CD4-positive, alpha-beta T cell treated with Interleukin-17A for 1 hour (primary cell): ENCODE results near the gene RAB11FIP5.
"Not testable (repeated sequence)": the region's sequence is repeated elsewhere in the genome, so short reads cannot be mapped to it uniquely, and the experiment has no call there.

Source experiments
- DNase-seq: peaks from one replicate; pipeline ENCODE4 v3.0.0-alpha.2; 2020

RAB11FIP5 gene

DNA sequence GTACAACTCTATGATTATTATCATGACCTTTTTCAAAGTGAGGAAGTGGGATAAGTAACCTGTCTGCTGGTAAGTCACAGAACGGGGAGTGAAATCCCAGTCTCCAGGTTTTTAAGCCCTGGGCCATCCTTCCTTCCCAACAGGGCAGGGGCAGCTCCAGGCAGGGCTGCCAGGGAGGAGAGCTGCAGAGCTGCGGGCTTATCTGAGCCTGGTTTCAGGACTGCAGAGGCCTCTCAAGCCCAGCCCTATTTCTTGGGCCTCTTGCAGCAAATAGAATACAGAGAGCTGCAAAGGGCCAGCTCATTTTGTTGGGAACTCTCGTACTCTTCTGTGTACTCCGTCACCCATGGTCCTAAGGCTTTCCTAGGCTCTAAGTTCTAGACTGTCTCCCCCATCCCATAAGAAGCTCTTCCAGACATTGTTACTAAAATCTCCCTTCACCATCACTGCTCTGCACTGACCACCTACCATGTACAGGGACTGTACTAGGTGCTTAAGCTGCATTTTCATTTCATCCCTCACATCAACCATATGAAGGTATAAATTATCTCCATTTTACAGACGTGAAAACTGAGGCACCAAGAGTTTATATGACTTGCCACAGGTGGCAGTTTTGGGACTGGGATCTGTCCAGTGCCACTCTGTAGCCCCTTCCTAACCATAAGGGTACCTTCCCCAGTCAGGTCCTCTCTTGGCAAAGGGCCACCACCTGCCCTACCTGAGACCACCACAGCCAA is 3.1 kb downstream of the RAB11FIP5 start:
- no peak for DNase-seq

DNA sequence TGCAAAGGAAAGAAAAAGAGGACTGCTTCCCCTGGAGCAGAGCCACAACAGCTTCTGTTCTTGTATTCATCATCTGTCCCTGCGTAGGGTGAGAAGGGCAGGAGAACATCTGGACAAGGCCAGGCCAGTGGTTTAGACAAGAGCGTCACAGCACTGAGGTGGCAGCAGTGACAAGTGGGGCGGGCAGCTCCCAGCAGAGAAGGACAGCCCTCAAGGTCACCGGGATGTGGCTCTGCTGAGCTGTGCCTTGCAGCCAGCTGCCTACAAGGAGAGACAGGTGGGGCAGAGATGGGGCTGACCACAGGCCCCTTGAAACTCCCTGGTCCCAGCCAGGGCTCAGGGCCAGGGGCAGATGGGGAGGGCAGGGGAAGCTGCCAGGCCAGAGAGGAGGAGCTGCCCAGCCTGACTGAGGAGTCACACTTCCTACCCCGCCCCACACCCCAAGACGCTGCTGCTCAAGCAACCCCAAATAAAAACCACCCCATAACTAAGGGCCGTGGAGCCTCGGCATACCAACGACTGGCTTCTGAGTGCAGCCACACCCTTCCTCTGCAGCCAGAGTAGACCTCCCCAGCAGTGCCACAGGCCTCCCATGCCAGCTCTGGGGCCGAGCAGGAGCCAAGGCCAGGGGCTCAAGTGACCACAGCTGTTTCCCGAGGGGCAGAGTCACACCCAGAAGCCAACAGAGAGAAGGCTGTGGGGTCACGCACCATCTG is 5.4 kb downstream of the RAB11FIP5 start:
- peak; percentile 38 for DNase-seq

DNA sequence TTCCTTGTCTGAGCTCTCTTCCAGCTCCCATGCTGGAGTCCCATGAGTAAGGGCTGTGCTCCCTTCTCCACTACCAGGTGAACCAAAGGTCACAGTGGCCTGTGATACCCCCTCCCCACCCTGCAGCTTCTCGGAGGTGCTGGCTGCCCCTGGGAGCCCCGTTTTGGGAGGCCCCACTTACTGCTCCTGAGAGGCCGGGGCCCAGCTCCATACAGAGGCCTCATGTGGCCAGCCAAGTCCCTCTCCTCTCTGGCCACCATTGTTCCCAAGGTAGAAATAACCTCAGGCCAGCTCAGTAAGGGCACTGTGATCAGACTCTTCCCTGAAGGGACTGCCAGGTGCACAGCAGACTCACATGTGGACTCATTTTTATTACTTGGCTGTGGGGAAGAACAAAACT is 6.0 kb downstream of the RAB11FIP5 start:
- no peak for DNase-seq

DNA sequence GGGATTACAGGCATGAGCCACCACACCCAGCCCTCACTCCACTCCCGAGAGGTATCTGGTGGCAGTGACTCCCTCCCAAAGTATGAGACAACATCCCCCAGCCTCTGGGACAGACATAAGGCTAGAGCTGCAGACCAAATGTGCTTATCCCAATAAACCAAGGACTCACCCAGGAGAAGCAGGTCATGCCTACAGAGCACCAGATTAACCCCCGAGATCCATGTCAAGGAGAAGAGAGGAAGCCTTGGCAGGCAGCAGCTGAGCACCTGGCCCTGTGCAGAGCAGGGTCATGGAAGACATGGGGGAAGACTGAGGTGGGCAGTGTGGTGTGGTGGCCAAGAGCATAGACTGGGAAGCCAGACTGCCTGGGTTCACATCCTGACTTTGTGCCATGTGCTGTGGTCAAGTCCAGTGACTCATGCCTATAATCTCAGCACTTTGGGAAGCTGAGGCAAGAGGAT is 7.2 kb downstream of the RAB11FIP5 start:
- no peak for DNase-seq

DNA sequence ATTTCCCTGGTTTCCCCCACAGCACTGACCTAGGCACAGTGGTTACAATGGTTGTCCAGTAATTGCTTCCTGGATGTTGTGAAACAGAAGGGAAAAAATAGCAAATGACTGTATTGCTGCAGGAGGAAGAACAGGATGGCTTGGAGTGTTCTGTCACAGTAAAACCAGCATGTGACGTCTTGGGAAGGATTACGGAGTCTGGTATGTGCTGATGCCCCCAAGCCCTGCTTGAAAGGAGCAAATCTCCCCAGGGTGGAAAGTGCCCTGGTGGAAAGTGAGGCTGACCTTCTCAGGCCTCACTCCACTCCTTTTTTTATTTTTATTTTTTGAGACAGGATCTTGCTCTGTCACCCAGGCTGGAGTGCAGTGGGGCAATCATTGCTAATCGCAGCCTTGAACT is 7.8 kb downstream of the RAB11FIP5 start:
- no peak for DNase-seq

DNA sequence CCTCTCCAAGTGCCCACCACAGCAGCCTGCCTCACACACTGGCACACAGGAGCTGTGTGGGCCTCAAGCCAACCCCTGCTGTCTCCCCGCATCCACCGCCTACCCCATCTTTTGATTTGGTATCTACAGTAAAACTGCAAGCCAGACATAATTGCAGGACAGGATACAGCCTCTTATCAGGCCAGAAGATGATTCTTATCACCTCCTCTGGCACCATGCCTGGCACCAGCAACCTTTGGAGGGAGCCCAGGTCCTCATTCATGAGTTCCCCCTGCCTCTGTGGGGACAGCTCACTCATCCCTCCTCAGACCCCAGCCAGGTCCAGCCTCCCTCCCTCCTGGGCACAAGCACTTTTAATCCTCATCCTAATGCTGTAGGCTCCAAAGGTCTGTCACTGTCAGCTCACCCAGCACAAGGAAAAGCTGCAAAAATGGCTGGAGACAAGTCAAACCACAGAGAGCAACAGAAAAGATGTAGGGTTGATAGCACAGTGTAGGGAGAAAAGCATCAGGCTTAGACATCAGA is 9.7 kb downstream of the RAB11FIP5 start:
- no peak for DNase-seq

DNA sequence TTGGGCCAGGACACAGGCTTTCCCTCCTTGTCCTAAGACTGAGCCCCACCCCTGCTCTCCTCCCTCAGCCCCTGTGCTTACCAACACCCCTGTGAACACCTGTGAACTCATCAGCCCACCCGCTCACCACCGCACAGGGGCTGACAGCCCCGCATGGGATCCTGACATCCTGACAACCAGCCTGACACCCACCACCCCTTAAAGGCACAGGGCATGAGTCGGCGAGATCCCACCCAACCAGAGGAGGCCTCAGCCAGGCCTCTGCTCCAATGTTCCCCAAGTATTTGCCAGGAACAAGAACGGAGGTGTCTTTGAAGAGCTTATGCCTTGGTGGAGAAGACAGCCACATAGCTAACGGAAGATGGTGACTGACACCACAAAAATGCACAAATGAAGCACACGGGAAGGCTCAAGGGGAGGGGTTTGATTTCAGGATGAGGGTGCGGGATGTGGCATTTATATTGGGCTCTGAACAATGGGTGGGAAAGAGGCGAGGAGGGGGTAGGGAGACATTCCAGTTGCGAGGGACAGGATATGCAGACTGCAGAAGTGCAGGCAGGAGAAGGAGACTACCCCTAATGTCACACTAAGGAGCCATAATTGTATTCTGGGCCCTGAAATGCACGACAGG is 11.0 kb downstream of the RAB11FIP5 start:
- no peak for DNase-seq

DNA sequence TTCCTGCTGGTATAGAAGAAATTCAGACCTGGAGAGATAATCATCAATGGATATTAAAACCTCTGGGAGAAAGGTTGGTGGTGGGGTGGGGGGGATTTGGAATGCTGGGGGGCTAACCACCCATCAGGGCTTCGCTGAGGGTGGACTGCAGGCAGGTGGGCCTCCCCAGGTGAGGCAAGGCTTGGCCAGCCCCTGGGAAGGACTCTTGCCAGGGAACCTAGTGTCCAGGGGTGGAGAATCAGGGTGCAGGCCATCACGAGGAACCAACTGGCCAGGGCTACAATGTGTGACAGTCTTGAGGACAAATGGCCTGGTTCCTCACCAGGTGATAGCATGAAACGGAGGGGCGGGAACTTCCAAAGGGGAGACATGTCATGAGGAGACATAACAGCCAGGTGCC is 11.8 kb downstream of the RAB11FIP5 start:
- no peak for DNase-seq

DNA sequence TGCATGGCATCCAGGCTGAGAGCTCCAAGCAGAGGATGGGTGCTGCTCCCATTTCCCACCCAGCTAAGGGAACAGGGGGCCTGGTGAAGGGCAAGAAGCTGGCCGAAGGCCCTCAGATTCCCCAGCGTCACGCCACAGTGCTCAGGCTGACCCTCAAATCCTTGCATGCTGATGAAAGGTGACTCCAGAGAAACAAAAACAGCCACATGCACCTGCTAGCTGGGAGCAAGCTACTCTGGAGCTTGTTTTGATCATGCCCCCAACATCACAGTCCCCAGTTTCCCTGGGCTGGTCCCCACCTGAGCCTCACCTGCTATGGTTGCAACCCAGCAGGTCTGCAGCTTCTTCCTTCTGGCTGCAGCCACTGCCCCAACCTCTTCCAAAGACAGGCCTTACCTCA is 13.3 kb downstream of the RAB11FIP5 start:
- DNase-seq = no peak

DNA sequence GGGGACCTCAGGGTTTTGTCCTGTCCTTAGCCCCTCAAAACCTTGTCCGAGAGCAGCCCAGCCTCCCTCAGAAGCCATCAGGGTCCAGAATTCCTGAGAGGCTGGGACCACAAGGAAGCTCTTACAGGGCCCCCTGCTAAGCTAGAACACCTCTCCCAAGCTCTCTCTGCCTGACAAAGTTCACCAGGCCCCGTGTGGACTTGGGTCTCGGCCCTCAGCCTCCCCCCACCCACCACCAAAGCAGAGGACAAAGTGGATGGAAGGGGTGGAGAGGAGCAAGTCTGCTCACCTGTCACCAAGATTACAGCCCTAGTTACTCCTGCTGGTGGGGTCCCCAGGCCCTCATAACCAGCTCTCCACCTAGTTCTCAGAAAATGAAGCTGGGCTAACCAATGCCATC is 16.8 kb downstream of the RAB11FIP5 start:
- no peak for DNase-seq

DNA sequence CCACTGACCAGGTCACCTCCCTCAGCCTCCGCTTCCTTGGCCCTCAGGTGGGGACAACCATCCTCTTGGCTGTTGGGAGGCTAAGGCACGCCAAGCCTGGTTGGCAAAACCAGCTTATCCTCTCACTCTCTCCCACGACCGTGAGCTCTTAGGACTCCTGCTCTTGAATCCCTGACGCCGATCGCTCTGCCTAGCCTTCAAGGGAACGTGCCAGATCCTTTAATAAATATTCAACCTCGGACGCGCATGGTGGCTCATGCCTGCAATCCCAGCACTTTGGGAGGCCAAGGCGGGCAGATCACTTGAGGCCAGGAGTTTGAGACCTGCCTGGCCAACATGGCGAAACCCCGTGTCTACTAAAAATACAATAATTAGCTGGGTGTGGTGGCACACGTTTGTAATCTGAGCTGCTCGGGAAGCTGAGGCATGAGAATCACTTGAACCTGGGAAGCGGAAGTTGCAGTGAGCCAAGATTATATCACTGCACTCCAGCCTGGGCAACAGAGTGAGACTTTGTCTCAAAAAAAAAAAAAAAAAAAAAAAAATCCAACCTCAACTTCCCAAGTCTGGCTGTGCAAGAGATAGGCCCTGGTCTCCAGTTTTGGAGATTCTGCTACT is 19.0 kb downstream of the RAB11FIP5 start:
- not testable (repeated sequence) for DNase-seq

DNA sequence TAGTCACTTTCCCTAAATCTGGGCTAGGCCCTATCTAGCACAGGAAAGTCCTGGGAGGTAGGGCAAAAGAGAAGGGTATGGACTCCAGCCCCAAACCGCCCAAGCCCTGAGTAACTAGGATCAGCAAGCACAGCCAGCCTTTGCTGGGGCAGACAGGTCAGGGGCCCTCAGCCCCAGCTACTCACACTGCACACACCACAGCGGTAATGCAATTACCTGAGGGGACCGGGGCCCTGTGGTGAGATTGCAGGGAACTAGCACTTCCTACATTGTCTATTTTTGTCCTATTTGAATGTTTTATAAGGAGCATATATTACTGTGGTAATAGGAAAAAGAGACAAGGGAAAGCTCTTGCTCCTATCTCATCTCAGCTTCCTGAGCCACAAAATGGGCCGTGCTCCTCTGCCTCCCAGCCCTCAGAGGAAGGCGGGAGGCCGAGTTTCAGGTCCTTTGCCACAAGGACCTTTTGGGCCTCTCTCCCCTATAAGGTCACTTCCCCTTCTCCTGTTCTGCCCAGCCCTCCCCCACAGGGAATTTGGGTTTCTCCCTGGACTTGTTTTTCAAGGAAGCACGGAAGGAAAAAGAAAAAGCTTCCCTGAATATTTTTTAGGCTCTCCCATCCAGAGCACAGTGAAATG is 20.5 kb downstream of the RAB11FIP5 start:
- no peak for DNase-seq

DNA sequence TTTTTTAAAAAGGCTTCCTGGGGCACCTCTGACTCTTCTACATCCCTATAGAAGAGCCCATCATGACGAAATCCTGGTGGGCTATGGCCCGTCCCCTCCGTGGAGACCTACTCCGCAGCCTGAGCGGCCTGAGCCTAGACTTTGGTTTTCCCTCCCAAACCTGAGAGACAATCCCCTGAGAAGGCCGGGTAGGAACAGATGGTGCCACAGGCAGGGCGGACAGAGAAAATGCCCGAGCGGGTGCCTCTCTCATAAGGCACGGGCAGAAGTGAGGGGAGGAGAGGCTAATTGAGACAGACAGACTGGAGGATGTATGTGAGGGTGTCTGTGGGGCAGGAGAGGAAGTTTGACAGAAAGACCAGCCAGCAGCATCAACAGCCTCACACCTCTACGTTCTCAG is 21.1 kb downstream of the RAB11FIP5 start:
- no peak for DNase-seq

DNA sequence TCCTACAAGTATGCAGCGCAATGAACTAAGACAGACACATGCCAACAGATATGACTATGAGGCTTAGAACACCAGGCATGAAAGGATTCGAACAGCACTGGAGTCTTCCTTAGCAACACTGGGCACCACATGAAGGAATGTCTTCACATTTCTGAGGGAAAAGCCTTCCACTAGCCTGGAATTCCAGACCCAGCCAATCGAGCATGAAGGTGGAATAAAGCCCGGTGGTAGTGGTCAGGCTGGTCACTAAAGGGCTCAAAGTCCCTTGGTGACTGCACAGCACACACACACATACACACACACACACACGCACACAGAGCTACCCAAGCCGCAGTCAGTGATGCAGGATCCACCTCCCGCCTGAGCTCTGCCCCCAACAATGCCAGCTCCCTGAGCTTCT is 21.6 kb downstream of the RAB11FIP5 start:
- DNase-seq = no peak

DNA sequence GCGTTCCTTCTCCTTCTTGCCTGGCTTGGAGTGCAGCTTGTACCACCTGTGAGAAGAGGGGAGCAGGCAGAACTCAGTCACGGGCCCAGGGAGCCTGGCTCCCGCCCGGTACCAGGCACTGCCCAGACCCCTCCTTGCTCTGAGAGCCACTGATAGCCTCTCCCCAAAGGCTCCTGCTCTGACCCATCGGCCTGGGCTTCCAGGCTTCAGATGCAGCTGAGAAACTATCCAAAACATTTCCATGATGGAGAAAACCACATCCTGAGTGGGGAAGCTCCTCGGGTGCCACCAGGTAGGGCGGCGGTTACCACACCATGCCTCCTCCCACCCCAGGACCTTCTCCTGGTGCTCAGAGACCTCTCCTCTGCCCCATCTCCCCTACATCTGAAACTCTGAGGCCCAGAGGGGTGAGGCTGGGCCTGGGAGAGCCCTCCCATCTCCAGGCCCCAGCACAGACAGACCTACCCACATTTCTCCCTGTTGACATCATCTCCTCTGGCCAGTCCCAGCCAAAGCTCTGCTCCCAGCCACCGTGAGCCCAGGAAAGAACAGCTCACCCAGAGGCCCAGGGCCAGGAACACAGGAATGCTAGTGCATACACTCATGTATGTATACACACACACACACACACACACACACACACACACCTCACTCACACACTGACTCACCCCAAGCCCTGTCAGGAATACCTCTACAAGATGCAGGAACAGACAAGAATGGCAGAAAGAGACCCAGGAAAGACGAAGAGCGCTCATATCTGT is 23.3 kb downstream of the RAB11FIP5 start:
- no peak for DNase-seq

DNA sequence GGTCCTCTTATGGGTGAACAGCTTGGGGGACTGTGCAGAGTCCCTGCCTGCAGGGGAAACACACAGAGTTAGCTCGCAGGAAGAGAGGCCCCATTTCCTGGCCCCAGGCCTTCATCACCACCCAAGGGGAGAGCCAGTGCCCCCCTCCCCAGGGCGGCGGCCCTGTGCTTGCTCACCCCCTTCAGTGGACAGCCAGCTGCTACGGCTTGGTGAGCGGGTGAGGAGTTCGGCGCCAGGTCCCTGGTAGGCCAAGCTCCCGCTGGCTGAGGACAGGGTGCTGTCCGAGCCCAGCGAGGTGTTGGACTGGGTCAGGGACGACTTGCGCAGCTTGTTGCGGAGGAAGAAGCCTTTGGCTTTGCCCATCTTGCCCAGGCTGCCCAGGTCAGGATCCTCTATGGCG is 24.0 kb downstream of the RAB11FIP5 start:
- DNase-seq = no peak

DNA sequence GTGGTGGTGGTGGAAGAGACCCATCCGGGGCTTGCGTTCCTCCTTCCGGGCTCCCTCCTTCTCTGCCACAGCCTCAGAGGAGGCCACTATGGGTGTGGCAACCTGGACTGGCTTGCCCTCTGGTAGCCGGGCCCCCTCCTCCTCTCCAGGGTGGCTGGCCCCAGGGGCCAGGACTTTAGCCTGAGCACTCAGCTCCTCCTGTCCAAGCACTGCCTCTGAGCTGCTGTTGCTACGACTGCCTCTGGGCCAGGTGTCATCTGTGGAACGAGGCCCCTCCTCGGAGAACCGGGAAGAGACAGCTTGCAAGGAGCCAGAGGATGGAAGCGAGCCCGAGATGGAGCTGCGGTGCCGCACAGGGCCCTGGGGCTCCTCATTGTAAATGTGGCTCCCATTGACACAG is 24.5 kb downstream of the RAB11FIP5 start:
- DNase-seq = no peak

DNA sequence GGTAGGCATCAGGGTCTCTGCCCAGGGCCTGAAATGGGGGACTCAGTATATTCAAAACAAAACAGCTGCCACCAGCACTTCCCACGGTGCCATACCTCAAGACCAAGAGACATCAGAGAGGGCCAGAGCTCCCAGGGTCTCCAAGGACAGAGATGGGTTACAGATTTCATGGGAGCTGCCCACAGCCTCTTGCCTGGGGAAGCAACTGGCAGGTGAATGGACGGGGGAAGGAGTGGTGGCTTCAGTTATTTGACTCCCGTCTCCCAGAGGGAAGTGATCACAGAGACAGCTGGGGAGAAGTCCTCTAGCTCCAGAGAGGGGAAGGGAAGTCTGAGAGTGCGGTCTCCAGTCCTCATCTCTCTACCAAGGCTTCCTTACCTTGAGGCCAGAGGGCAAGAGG is 25.4 kb downstream of the RAB11FIP5 start:
- no peak for DNase-seq

DNA sequence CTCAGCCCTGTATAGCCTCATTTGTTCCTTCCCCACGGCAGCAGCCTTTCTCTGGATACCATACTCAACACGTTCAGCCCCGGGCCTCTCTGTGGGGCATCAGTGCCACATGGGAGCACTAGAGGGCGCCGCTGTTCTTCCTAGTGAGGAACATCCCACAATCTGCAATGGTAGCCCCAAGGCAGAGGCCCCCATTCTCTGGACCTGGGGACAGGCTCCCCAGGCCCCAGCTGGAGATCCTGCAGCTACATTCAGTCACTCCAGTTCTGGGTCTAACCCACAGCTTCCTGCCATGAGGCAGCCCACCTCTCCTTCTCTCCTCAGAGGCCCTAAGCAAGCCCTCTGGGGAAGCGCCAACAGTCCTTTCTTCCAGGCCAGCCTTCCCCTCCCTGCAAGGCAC is 27.1 kb downstream of the RAB11FIP5 start:
- DNase-seq = peak; percentile 82

DNA sequence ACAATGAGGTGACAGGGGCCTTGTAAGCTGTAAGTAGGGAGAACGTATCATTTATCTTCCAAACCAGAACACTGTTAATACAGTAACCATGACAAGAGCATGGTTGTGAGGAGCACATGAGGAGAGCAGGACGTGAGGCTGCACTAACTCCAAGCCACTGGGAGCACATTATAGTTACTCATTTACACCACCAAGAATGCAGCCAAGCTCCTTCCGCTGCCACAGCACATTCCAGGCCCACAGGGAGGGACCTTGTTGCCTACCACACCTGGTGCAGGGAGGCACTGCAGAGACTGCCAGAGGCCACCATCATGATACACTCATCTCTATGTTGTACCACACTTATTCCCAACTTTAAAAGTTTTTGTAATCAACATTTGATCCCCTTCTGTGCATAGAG is 27.8 kb downstream of the RAB11FIP5 start:
- DNase-seq = no peak

DNA sequence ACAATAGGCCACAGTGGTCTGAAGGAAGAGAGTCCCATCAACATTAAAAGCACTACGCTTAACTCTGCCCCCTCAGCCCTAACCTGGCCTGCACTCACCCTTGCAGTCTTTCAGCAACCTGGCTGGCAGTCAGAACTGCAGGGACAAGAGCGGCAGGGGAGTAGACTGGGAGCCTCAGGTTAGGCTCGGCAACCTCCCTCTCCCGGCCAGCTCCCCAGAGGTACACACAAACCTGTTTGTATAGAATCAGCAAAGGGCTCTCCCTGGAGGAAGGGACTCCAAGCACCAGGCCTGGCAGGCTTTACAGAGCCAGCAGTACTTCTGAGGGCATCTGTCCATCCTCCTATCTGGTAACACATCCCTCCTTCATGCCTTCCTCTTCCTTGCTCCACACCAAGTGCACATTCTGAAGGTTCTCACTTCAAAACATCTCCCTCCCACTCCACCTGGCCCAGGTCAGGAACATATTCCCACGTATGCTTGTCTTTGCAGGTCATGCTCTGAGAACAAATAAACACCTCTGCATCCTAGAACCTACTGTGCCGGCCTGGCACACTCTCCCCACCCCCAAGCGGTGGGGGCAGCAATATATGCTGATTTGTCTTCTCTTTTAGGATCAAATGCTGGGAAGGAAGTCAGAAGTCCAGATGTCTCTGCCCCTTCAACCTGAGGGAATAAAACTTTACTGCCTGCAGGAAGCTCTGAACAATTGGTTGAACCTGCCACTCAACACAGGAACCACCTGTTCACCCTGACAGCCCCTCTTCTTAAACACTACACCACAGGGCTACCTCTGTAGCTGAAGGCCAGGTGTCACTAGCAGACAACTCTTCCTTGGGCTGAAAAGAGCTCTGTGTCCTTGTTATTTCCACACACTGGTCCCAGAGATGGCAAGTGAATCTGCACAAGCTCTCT is 28.6 kb downstream of the RAB11FIP5 start:
- no peak for DNase-seq
